HG02840 (cell line): ENCODE results near the gene THSD7B.

Experiments used
- ATAC-seq: cut with Tn5 transposase; IDR thresholded peaks from one replicate; pipeline ENCODE4 v1.9.1; 2021; ENCODE audit warnings: mild to moderate bottlenecking, moderate library complexity, moderate number of reproducible peaks; ENCODE audit not compliant: unreplicated experiment, low FRiP score

Gene THSD7B

GRCh38 chr2:136798766-136799165 is 33.4 kb downstream of the THSD7B start:
- no peak for ATAC-seq

GRCh38 chr2:136801661-136802060 is 36.3 kb downstream of the THSD7B start:
- ATAC-seq, result no peak

- no peak for ATAC-seq
These were observed 44.7 kb downstream of the THSD7B start for GRCh38 chr2:136809998-136810397.

GRCh38 chr2:136818839-136819238 is 53.5 kb downstream of the THSD7B start:
- ATAC-seq, result no peak

GRCh38 chr2:136823291-136823690 is 57.9 kb downstream of the THSD7B start:
- ATAC-seq, result no peak

- no peak for ATAC-seq
These were observed 62.8 kb downstream of the THSD7B start for GRCh38 chr2:136828162-136828561.

GRCh38 chr2:136828774-136829173 is 63.4 kb downstream of the THSD7B start:
- ATAC-seq, result no peak

GRCh38 chr2:136844546-136844945 is 79.2 kb downstream of the THSD7B start:
- ATAC-seq, result no peak

GRCh38 chr2:136858656-136859055 is 93.3 kb downstream of the THSD7B start:
- no peak for ATAC-seq

GRCh38 chr2:136860443-136860958 is 95.2 kb downstream of the THSD7B start:
- no peak for ATAC-seq

GRCh38 chr2:136863468-136863867 is 98.1 kb downstream of the THSD7B start:
- ATAC-seq, result no peak

- no peak for ATAC-seq
These were observed 98.5 kb downstream of the THSD7B start for GRCh38 chr2:136863874-136864273.

- no peak for ATAC-seq
These were observed 106.1 kb downstream of the THSD7B start for GRCh38 chr2:136871424-136871823.

GRCh38 chr2:136874258-136874657 is 108.9 kb downstream of the THSD7B start:
- no peak for ATAC-seq

- no peak for ATAC-seq
These were observed 125.8 kb downstream of the THSD7B start for GRCh38 chr2:136891100-136891499.

GRCh38 chr2:136894007-136894634 is 128.8 kb downstream of the THSD7B start:
- no peak for ATAC-seq

- ATAC-seq, result no peak
These were observed 136.4 kb downstream of the THSD7B start for GRCh38 chr2:136901732-136902131.

- ATAC-seq, result no peak
These were observed 140.4 kb downstream of the THSD7B start for GRCh38 chr2:136905779-136906178.

GRCh38 chr2:136909777-136910176 is 144.4 kb downstream of the THSD7B start:
- ATAC-seq, result no peak

- no peak for ATAC-seq
These were observed 150.8 kb downstream of the THSD7B start for GRCh38 chr2:136916131-136916530.

GRCh38 chr2:136917411-136917881 is 152.1 kb downstream of the THSD7B start:
- no peak for ATAC-seq

- no peak for ATAC-seq
These were observed 154.3 kb downstream of the THSD7B start for GRCh38 chr2:136919682-136920081.
